SK-N-MC (cell line): ENCODE results near the gene ITGAD.

Experiments
- EZH2 ChIP-seq: fragments of 200-600 bp; sonication (generic); IDR thresholded peaks from one replicate; pipeline ENCODE4 v1.6.1; 2017; ENCODE audit warnings: antibody characterized with exemption
- FOXP2 ChIP-seq: optimal IDR thresholded peaks from 2 replicates; pipeline ENCODE3; 2011; ENCODE audit warnings: mild to moderate bottlenecking, moderate library complexity; ENCODE audit not compliant: insufficient read depth; ENCODE audit errors: extremely low read length, control extremely low read depth
- POLR2AphosphoS5 ChIP-seq: IDR thresholded peaks from 2 replicates; pipeline ENCODE4 v1.6.1; 2012; ENCODE audit warnings: mild to moderate bottlenecking, low read depth, low read length, borderline replicate concordance

GRCh38 chr16:31458073-31458843, 65.1 kb downstream of the ITGAD start:
- TF ChIP-seq POLR2AphosphoS5 = no peak
- no peak for TF ChIP-seq EZH2
- no peak for TF ChIP-seq FOXP2
